Heart left ventricle (tissue), 13 donors: ENCODE results near the gene NUDT14.

ENCODE experiments used
- CTCF ChIP-seq, 12 donors: fragments of 200-600 bp; sonication (generic) in 4 of 12; IDR thresholded peaks; one replicate each; pipeline versions ENCODE4 v1.5.0 to v1.8.0; 2018 to 2022; ENCODE audit warnings: antibody characterized with exemption in 12 of 12, mild to moderate bottlenecking in 5 of 12
- POLR2A ChIP-seq, 2 donors: fragments of 450-650 bp; IDR thresholded peaks; one replicate each; pipeline ENCODE4 v1.6.1; 2017; ENCODE audit warnings: antibody characterized with exemption in 2 of 2, mild to moderate bottlenecking in 2 of 2, moderate library complexity in 2 of 2
- donor health status: ischemic (EF 13 %, LVEDD 7.1; RV severe dilation, severe dysfunction).
- donor health status: DM: no; HTN: yes; CAD: no.
- donor health status: DM: no; HTN: no; CAD: no.
- donor health status: ischemic (EF 25% LVEDD 6.9; RV normal size, moderate dysfunction).
- donor health status: ischemic (EF 25% LVEDD 5.7; RV mildly dilated, moderate dysfunction).
- donor health status: ischemic (EF 35%, LVEDD 5.7; RV mildly dilated, moderate dysfunction).
- donor health status: nonischemic (EF 11% LVEDD 7.7; RV severe dilation, severe dysfunction).
- donor health status: DM: yes; HTN: yes; CAD: no.
- donor health status: PGD.
- donor health status: ischemic (EF 29% LVEDD 5.4; RV normal size, mild dysfunction).
- donor health status: nonischemic (EF 23%, LVEDD 6.1; RV moderate dilation, normal function).

GRCh38 chr14:105204931-105205672 is 24.0 kb upstream of the NUDT14 start:
- TF ChIP-seq CTCF (IDR thresholded peaks at IDR 0.05): no peak
- no peak for TF ChIP-seq POLR2A (IDR thresholded peaks at IDR 0.05)
